ENCODE results near the gene KCNJ4.

The KCNJ4 gene

GRCh38 chr22:38420734-38421133 lies 34.3 kb downstream of the KCNJ4 start:
- H3K27ac ChIP-seq: no peak overlapping the region
- no peak for TF ChIP-seq ZFX (IDR thresholded peaks at IDR 0.05; ENCODE audit: borderline replicate concordance)
- TF ChIP-seq, protein P1, sequence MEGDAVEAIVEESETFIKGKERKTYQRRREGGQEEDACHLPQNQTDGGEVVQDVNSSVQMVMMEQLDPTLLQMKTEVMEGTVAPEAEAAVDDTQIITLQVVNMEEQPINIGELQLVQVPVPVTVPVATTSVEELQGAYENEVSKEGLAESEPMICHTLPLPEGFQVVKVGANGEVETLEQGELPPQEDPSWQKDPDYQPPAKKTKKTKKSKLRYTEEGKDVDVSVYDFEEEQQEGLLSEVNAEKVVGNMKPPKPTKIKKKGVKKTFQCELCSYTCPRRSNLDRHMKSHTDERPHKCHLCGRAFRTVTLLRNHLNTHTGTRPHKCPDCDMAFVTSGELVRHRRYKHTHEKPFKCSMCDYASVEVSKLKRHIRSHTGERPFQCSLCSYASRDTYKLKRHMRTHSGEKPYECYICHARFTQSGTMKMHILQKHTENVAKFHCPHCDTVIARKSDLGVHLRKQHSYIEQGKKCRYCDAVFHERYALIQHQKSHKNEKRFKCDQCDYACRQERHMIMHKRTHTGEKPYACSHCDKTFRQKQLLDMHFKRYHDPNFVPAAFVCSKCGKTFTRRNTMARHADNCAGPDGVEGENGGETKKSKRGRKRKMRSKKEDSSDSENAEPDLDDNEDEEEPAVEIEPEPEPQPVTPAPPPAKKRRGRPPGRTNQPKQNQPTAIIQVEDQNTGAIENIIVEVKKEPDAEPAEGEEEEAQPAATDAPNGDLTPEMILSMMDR (IDR thresholded peaks at IDR 0.05): no peak

GRCh38 chr22:38419858-38420160 lies 35.2 kb downstream of the KCNJ4 start:
- H3K27ac ChIP-seq: no peak overlapping the region
- TF ChIP-seq, protein P1 (IDR thresholded peaks at IDR 0.05): no peak

GRCh38 chr22:38419121-38419857 lies 35.7 kb downstream of the KCNJ4 start:
- TF ChIP-seq ZFX (IDR thresholded peaks at IDR 0.05; ENCODE audit: borderline replicate concordance): no peak
- TF ChIP-seq, protein P1 (IDR thresholded peaks at IDR 0.05): no peak
- H3K27ac ChIP-seq: no peak overlapping the region

GRCh38 chr22:38418589-38418988 lies 36.4 kb downstream of the KCNJ4 start:
- TF ChIP-seq, protein P1 (IDR thresholded peaks at IDR 0.05): no peak
- no peak for TF ChIP-seq ZFX (IDR thresholded peaks at IDR 0.05; ENCODE audit: borderline replicate concordance)
- no peak overlapping the region for H3K27ac ChIP-seq

- H3K27ac ChIP-seq: no peak overlapping the region
- no peak for TF ChIP-seq ZFX (IDR thresholded peaks at IDR 0.05; ENCODE audit: borderline replicate concordance)
- TF ChIP-seq, protein P1 (IDR thresholded peaks at IDR 0.05): no peak
Observed at GRCh38 chr22:38417252-38418060, 37.5 kb downstream of the KCNJ4 start.

DNA sequence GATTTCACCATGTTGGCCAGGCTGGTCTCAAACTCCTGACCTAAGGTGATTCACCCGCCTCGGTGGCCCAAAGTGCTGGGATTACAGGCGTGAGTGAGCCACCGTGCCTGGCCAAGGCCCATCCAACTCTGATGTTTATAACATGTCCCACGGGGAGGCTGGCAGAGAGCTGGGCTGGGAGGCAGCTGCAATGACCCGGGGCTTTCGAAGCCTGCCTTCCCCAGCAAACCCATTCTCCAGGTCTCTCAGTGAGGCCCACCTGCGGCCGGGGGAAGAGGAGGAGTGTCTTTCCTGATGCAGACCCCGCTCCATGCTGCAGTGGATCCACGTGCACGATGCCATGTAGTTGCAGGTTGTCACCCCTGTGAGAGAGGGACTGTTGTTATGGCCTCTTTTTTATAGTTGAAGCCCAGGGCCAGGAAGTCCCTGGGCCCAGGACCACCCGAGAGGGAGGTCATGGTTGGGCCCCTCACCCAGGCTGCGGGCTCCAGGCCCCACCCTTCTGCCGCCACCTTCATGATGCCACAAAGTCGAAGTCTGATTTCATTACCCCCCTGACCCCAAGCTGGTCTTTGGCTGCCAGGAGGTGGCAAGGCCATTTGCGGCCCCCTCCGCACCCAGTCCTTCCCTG lies 38.3 kb downstream of the KCNJ4 start:
- no peak for TF ChIP-seq ZFX (IDR thresholded peaks at IDR 0.05; ENCODE audit: borderline replicate concordance)
- TF ChIP-seq, protein P1 (IDR thresholded peaks at IDR 0.05): no peak
- H3K27ac ChIP-seq: no peak overlapping the region
